PFSK-1 (cell line): ENCODE measurements around the gene ANO4.

ENCODE experiments used
- FOXP2 ChIP-seq: optimal IDR thresholded peaks from 2 replicates; pipeline ENCODE3; 2011; ENCODE audit warnings: borderline replicate concordance, control low read depth, inconsistent platforms; ENCODE audit not compliant: insufficient read depth; ENCODE audit errors: extremely low read length, extremely low read depth
- POLR2AphosphoS5 ChIP-seq: IDR thresholded peaks from 2 replicates; pipeline ENCODE4 v1.6.1; 2012; ENCODE audit warnings: low read depth, mild to moderate bottlenecking, control low read depth, low read length, moderate library complexity
- REST ChIP-seq, 2 experiments: IDR thresholded peaks; 2 replicates each; pipeline versions ENCODE4 v1.6.1 to v1.8.0; 2011 to 2012; ENCODE audit warnings: low read depth in 2 of 2, low read length in 2 of 2, control low read depth in 1 of 2, inconsistent platforms in 1 of 2, mild to moderate bottlenecking in 1 of 2, moderate library complexity in 1 of 2; ENCODE audit not compliant: insufficient read depth in 1 of 2
- SIN3A ChIP-seq: IDR thresholded peaks from 2 replicates; pipeline ENCODE4 v1.6.1; 2012; ENCODE audit warnings: mild to moderate bottlenecking, low read length, moderate library complexity, borderline replicate concordance; ENCODE audit not compliant: insufficient read depth
- TAF1 ChIP-seq: IDR thresholded peaks from 2 replicates; pipeline ENCODE4 v1.6.1; 2012; ENCODE audit warnings: low read length, control low read depth, borderline replicate concordance; ENCODE audit not compliant: insufficient read depth

ANO4 gene

GRCh38 chr12:101127521-101128219, 333.1 kb downstream of the ANO4 start:
- TF ChIP-seq TAF1: no peak
- no peak for TF ChIP-seq FOXP2
- TF ChIP-seq REST (IDR thresholded peaks at IDR 0.05; ENCODE audit: insufficient read depth in 1 of 2, low read depth in 2 of 2, low read length in 2 of 2): no peak
- no peak for TF ChIP-seq POLR2AphosphoS5
- TF ChIP-seq SIN3A: no peak

GRCh38 chr12:101165319-101165718, 370.7 kb downstream of the ANO4 start:
- TF ChIP-seq FOXP2 (no peak), SIN3A (no peak), POLR2AphosphoS5 (no peak), TAF1 (no peak), REST (IDR thresholded peaks at IDR 0.05; ENCODE audit: insufficient read depth in 1 of 2, low read depth in 2 of 2, low read length in 2 of 2) (no peak)

DNA sequence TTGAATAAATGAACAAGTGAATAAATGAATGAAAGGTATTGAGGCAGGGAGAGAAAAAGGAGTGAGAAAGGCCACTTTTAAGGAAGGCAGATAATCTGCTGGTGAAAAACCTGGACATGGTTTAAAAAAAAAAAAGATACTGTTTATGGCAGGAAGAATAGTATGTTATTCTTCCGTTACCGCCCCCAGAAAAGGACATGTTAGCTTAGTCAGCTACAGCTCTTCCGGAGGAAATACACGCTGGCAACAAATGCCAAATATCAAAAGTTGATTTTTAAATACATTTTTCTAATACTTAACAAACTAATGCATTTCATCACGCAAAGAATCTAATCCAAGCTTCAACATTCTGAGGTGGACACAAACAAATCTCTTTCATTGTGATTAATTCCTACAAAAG, 372.3 kb downstream of the ANO4 start:
- TF ChIP-seq FOXP2 (no peak), SIN3A (no peak), TAF1 (no peak), REST (IDR thresholded peaks at IDR 0.05; ENCODE audit: insufficient read depth in 1 of 2, low read depth in 2 of 2, low read length in 2 of 2) (no peak), POLR2AphosphoS5 (no peak)

GRCh38 chr12:101168001-101168400, 373.4 kb downstream of the ANO4 start:
- TF ChIP-seq FOXP2: no peak
- TF ChIP-seq TAF1: no peak
- no peak for TF ChIP-seq REST (IDR thresholded peaks at IDR 0.05; ENCODE audit: insufficient read depth in 1 of 2, low read depth in 2 of 2, low read length in 2 of 2)
- no peak for TF ChIP-seq SIN3A
- TF ChIP-seq POLR2AphosphoS5: no peak

DNA sequence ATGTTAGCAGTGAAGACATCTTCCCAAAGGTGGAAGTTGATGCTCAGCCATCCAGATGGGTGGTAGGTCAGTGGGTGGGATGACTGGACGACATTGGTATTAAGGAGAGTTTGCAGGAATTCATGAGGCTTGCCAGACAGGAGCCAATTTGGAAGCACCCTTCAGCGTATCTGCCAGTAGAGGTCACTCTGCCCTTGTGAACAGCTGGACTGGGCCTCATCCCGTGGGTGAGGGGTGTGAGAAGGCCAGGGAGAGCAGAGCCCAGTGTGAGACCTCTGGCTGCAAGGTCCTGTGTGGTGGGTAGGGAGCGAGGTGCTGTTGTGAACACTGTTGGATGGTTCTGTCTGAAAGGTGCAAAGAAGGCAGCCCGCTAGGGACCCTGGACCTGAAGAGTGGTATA, 377.7 kb downstream of the ANO4 start:
- no peak for TF ChIP-seq TAF1
- TF ChIP-seq REST (IDR thresholded peaks at IDR 0.05; ENCODE audit: insufficient read depth in 1 of 2, low read depth in 2 of 2, low read length in 2 of 2): no peak
- no peak for TF ChIP-seq POLR2AphosphoS5
